Brain microvascular endothelial cell (primary cell): ENCODE data around the gene BCAT1.

Source experiments
- DNase-seq: peaks from one replicate; pipeline ENCODE4 v3.0.0-alpha.2; 2020
- H3K27ac ChIP-seq: fragments of 250-450 bp; sonication (Bioruptor Pico); 2 replicates; pipeline ENCODE4 v1.5.1; 2020; ENCODE audit warnings: mild to moderate bottlenecking, moderate library complexity
- H3K27me3 ChIP-seq: fragments of 250-450 bp; sonication (Bioruptor Pico); replicated peaks from 2 replicates; pipeline ENCODE4 v1.5.1; 2020; ENCODE audit warnings: mild to moderate bottlenecking
- H3K36me3 ChIP-seq: fragments of 250-450 bp; sonication (Bioruptor Pico); replicated peaks from 2 replicates; pipeline ENCODE4 v1.5.1; 2020; ENCODE audit warnings: mild to moderate bottlenecking
- H3K4me3 ChIP-seq: 2 replicates; pipeline ENCODE4 v1.5.1; 2011; ENCODE audit warnings: low read depth, mild to moderate bottlenecking, control low read depth, low read length, moderate library complexity
- CTCF ChIP-seq: IDR thresholded peaks from 2 replicates; pipeline ENCODE4 v1.5.1; 2011; ENCODE audit warnings: low read depth, mild to moderate bottlenecking, moderate library complexity, low read length, control low read depth, inconsistent platforms; ENCODE audit errors: missing control alignments
- in situ Hi-C: cut with HindIII; loops from 2 replicates; pipeline ENCODE4 v1.10.0; 2017; ENCODE audit warnings: low sequenced_read_pairs, low pct_ligation_motif_present

BCAT1 gene

DNA sequence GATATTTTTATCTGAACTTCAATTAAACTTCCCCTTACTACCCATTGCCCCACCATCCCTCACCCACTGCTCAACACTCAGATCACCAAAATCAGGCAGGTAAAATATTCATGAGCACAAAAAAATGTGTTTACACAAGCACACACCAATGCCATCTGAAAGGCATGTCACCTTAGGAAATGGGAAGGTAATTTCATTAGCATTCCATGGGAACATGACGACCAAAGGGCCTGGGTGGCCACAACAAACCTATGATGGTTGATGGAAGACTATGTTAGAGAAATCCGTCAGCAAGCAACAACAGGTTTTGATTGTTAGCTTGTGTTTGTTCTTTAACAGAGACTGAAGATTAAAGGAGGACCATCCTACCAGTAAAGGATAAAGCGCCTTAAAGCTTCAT lies 97.6 kb downstream of the BCAT1 start:
- in situ Hi-C loops: no loop called here
- Histone ChIP-seq H3K36me3 (peaks cover 18% of the 10 kb centered on the region), H3K27me3 (no peaks in the 10 kb centered on the region), H3K4me3 (no peak overlapping the region), H3K27ac (no peak overlapping the region)
- DNase-seq: no peak
- no peak for TF ChIP-seq CTCF

GRCh38 chr12:24850496-24850895 lies 98.4 kb downstream of the BCAT1 start:
- no peak for TF ChIP-seq CTCF
- in situ Hi-C loops: no loop called here
- no peak for DNase-seq
- no peak overlapping the region for H3K4me3 ChIP-seq
- no peaks in the 10 kb centered on the region for H3K27me3 ChIP-seq
- no peak overlapping the region for H3K27ac ChIP-seq
- peaks cover 18% of the 10 kb centered on the region for H3K36me3 ChIP-seq

DNA sequence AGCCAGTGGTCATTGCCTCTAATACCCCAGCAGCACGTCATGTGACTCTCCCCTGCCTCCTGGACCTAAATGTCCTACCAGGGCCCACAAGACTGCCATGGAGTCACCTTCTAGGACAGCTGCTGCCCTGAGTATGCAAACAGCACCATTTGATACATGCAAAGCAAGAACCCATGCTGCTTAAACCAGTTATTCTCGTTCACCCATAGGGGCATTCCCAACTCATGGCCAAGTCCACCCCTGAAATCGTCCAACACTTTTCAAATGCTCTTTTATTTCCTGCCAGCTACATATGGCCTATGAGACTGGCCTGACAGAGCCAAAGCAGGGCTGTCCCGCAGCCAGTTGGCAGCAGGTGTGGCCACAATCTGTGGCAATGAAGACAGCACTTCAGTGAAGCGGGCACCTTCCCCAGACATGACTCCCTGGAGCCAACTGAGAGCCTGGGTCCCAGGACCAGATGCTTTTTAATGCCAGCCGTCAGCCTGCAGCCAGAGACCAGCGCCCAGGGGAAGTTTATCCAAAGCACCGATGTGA lies 99.9 kb downstream of the BCAT1 start:
- TF ChIP-seq CTCF: no peak
- no peak overlapping the region for H3K4me3 ChIP-seq
- in situ Hi-C loops: no loop called here
- H3K27me3 ChIP-seq: no peaks in the 10 kb centered on the region
- no peak overlapping the region for H3K27ac ChIP-seq
- no peak for DNase-seq
- H3K36me3 ChIP-seq: peaks cover 18% of the 10 kb centered on the region

GRCh38 chr12:24846689-24847088 lies 102.2 kb downstream of the BCAT1 start:
- no peak for TF ChIP-seq CTCF
- in situ Hi-C loops: no loop called here
- H3K4me3 ChIP-seq: no peak overlapping the region
- no peak for DNase-seq
- H3K36me3 ChIP-seq: peaks cover 25% of the 10 kb centered on the region
- no peak overlapping the region for H3K27ac ChIP-seq
- H3K27me3 ChIP-seq: no peaks in the 10 kb centered on the region

- no peak for DNase-seq
- no peak for TF ChIP-seq CTCF
- Histone ChIP-seq H3K27ac (no peak overlapping the region), H3K36me3 (peaks cover 30% of the 10 kb centered on the region), H3K27me3 (no peaks in the 10 kb centered on the region), H3K4me3 (no peak overlapping the region)
- in situ Hi-C loops: no loop called here
These were observed 103.3 kb downstream of the BCAT1 start for GRCh38 chr12:24845615-24846014.

GRCh38 chr12:24840046-24840800 lies 108.7 kb downstream of the BCAT1 start:
- Histone ChIP-seq H3K4me3 (no peak overlapping the region), H3K27me3 (no peaks in the 10 kb centered on the region), H3K27ac (peak overlapping the region; percentile 91), H3K36me3 (peaks cover 15% of the 10 kb centered on the region)
- DNase-seq: peak; percentile 42
- in situ Hi-C loops: no loop called here
- TF ChIP-seq CTCF: no peak
